HL-60/S4 treated with retinoic acid at 250 ng/mL for 4 days and 3 days (cell line): ENCODE results near the gene TPPP.
"Not testable (repeated sequence)": the region's sequence is repeated elsewhere in the genome, so short reads cannot be mapped to it uniquely, and the experiment has no call there.

ENCODE experiments used
- in situ Hi-C: fragments of 300-500 bp; cut with MboI; formaldehyde crosslinking; loops from 2 replicates; pipeline ENCODE4 v1.7.0; 2022; ENCODE audit warnings: low sequenced_read_pairs

The TPPP gene

GRCh38 chr5:628351-629205 lies 64.6 kb downstream of the TPPP start:
- in situ Hi-C loops: not testable (repeated sequence)

DNA sequence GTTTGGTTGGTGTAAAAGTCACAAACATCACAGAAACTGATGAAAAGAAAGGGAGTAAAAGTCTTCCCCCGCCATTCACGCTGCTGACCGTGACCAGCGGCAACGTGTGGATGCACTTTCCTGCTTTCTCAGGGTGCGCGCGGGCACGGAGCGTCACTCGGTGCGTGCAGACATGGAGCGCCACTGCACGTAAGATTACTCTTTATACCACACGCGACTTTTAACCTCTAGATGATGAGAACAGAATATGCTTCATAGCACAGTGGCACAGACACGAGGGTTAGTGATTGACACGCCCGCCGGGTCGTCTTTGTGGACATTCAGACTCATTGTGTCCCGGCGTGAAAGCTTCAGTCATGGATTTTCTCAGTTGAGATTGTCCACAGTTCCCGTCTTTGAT lies 65.3 kb downstream of the TPPP start:
- in situ Hi-C loops: no loop called here

DNA sequence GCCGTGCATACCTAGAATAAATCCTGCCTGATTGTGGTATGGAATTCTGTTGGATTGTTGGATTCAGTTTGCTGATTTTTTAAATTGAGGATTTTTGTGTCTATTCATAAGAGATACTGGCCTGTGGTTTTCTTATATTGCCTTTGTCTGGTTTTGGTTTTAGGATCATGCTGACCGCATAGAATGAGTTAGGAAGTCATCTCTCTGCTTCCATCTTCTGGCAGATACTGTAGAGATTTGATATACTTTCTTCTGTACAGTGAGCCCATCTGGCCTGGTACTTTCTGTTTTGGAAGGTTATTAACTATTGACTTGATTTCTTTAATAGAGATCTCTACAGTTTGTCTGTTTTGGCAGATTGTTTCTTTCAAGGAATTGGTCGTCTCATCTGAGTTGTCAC lies 66.3 kb downstream of the TPPP start:
- in situ Hi-C loops: no loop called here

DNA sequence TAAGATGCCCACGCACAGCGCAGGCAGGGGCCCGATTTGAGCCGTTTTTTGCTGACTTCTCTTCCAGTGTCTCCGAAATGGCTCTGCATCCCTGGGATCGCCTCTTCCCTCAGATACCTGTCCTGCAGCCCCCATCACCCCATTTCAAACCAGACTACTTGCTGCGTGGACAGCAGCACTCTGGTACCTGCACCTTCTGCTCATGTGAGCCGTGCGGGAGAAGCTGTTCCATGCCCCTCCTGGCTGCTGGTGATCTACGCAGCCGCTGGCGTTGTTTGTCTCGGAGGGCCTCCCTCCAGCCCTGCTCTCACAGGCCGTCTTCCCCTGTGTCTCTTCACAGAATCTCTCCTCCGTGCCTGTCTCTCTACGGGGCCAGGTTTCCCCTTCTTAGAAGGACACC lies 67.6 kb downstream of the TPPP start:
- in situ Hi-C loops: no loop called here

- in situ Hi-C loops: no loop called here
Measured at GRCh38 chr5:624951-625230, 68.3 kb downstream of the TPPP start.

DNA sequence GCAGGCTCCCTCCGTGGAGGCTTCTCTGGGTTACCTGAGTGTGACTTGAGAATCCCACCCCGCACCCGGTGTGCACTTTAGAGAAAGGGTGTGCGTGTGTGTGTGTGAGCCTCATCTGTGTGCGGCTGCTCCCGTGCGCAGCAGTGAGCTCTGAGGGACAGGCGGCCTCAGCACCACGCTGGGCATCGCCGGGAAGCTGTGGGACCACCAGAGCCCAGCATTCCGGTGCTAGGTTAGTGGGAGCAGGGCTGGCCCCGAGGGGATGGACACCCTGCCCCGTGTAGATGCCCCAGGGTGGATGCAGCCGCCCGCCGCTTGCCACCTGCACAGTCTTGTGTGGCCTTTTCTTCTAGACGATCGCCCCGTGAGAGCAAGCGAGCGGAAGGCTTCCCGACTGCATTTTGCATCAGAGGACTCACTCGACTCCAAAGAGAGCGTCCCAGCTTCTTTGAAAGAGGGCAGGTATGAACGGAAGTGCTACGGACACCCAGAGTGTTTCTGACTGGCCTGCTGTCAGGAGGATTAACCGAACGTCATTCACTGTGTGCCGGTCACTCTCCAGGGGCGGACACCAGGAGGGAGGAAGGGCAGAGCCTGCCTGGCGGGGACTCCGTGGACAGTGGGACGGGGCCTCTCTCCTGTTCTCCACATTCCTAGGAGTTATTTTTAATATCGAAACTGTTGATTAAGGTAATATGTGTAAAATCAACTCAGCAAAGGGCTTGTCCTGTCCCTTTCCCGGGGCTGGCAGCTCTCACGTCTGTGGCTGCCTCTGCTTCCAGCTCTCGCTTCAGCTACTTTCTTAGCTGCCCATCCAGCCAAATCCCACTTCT lies 68.8 kb downstream of the TPPP start:
- in situ Hi-C loops: no loop called here

- in situ Hi-C loops: no loop called here
Measured at GRCh38 chr5:623531-623930, 69.6 kb downstream of the TPPP start.

GRCh38 chr5:622946-623522 lies 70.1 kb downstream of the TPPP start:
- in situ Hi-C loops: no loop called here

DNA sequence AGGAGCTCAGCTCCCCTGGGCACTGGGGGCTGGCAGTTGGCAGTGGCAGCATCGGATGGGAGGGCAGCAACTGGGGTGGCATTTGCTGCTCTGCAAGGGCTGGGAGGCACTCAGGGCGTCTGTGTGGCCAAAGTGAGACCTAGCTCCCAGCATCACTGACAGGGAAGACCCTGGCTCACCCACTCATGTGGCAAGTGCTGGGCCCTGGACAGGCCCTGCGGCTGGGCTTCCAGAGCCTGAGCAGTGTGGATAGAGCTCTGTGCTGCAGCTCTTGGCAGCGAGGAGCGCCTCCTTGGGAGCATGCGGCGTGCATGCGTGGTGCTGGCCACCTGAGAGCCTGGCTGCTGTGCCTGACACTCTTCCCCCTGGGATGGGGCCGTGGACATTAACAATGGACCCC lies 70.8 kb downstream of the TPPP start:
- in situ Hi-C loops: no loop called here

DNA sequence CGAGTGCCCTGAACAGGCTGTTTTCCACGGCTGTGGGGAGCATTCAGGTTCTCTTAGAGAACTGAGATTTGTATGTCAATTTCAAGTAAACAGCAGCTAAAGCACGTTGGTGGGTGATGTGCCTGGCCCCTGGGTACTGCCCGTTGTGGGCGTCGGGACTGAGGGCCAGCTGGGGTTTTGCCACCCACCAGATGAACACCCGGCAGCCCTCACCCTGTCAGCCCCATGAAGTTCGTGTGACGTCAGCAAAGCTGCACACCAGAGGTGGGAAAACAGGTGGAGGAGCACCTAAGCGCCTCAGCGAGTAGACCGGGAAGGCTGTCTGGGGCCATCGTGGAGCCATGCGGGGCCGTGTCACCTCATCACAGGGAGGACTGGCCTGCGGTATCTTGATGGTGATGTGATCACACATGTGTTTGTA lies 71.8 kb downstream of the TPPP start:
- in situ Hi-C loops: no loop called here

DNA sequence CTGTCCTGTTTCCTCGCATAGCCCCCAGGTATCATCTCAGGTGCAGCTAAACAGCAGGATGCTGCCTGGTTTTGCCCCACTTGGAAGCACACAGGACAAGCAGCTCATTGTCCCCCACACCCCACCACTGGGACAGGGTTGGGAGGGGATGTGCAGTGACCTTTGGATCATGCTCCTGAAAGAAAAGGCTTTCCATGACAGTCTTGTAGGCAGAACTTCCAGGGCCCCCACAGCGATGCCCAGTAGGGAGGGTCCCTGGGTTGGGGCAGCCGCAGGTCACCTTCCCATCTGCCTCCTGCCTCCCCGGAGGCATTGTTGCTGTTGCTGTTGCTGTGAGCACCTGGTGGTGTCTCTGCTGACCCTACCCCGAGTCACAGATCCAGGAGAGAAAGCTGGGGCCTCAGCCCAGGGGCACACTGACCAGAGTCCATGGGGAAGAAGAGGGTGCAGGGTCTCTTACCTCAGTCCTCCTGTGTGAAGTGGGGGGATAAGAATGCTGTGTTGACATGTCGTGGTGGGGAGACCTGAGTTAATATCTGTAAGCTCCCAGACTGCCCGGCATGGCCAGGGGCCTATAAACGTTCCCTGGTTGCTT lies 72.5 kb downstream of the TPPP start:
- in situ Hi-C loops: no loop called here

DNA sequence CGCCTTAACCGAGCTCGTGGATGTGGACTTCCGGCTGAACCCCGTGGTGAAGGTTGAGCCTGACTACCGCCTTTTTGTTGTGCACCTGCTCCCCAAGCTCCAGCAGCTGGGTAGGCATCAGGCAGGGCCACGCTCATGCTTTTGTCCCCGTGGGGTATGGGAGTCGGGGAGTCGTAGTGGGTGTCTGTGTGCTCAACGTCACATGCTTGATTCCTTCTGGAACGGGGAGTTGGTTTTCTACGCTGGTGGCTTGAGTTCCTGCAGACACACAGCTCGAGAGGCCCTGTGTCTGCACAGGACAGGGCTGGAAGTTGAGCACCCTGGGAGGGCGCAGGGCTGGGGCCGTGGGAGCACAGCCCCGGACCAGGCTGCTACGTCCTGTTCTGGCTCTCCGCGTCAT lies 73.0 kb downstream of the TPPP start:
- in situ Hi-C loops: no loop called here

- in situ Hi-C loops: no loop called here
Measured at GRCh38 chr5:619444-619843, 73.7 kb downstream of the TPPP start.

GRCh38 chr5:618450-618849 lies 74.7 kb downstream of the TPPP start:
- in situ Hi-C loops: no loop called here

DNA sequence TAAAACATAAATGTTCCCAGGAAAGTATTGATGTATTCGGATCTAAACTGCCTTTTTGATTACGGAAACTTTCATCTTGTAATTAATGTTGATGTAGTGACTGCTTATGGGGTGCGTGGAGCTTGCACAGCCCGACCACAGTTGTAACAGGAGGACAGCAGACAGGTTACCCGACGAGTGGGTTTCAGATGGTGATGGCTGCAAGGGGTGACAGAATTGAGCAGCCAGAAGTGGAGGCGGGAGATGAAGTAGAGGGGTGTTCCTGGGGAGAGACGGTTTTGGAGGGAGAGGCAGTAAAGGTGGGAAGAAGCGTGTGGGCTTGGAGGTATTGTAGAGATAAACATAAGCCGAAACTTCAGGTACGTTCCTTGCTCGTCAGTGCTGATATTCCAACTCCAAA lies 75.3 kb downstream of the TPPP start:
- in situ Hi-C loops: no loop called here

GRCh38 chr5:616484-617039 lies 76.6 kb downstream of the TPPP start:
- in situ Hi-C loops: no loop called here

- in situ Hi-C loops: no loop called here
Measured at GRCh38 chr5:612498-613424, 80.4 kb downstream of the TPPP start.

- in situ Hi-C loops: no loop called here
Measured at GRCh38 chr5:611731-612486, 81.2 kb downstream of the TPPP start, which contains the start of gene CEP72. Gene CEP72, plus strand, starts transcription at chr5:612340. Its CDS starts 22 bp downstream, at chr5:612362.
